ENCODE results near the gene RAET1G. TPM values are rescaled to one million over a fixed set of nuclear protein-coding genes. Genes with fewer than 3 reads are reported as not detected.

RAET1G gene
- total and polyA plus RNA-seq, 9 of the 15 experiments (the other 6 are each of a cell fraction or from before 2014, with no cell fraction given): 0.11 TPM; not detected in 8

GRCh38 chr6:149925974-149926777, 3.3 kb upstream of the RAET1G start (continued):
- TF ChIP-seq TEAD4 (IDR thresholded peaks at IDR 0.05; ENCODE audit: low read length): peak; percentile 51
- no peak for TF ChIP-seq TEAD4 (CRISPR knock-in tag; IDR thresholded peaks at IDR 0.05; ENCODE audit: borderline replicate concordance)
- TF ChIP-seq GTF2F1 (IDR thresholded peaks at IDR 0.05; ENCODE audit: low read depth, low read length): no peak
- no peak for TF ChIP-seq ZBTB43 (CRISPR knock-in tag; IDR thresholded peaks at IDR 0.05)
- TF ChIP-seq, protein P1, sequence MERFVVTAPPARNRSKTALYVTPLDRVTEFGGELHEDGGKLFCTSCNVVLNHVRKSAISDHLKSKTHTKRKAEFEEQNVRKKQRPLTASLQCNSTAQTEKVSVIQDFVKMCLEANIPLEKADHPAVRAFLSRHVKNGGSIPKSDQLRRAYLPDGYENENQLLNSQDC (CRISPR knock-in tag; IDR thresholded peaks at IDR 0.05): no peak
- TF ChIP-seq RNF2 (IDR thresholded peaks at IDR 0.05): no peak
- TF ChIP-seq GATA2 (CRISPR knock-in tag; IDR thresholded peaks at IDR 0.05): no peak
- TF ChIP-seq TRIM28 (IDR thresholded peaks at IDR 0.05): no peak
- TF ChIP-seq GTF2E2 (tag; IDR thresholded peaks at IDR 0.05): no peak
- no peak for TF ChIP-seq ZKSCAN8 (CRISPR knock-in tag; IDR thresholded peaks at IDR 0.05)
- TF ChIP-seq RUNX1 (IDR thresholded peaks at IDR 0.05; ENCODE audit: low read depth): no peak
- TF ChIP-seq HOXB6 (CRISPR knock-in tag; IDR thresholded peaks at IDR 0.05; ENCODE audit: borderline replicate concordance): no peak
- TF ChIP-seq ATF7 (IDR thresholded peaks at IDR 0.05): peak; percentile 54
- TF ChIP-seq ZNF354B (CRISPR knock-in tag; IDR thresholded peaks at IDR 0.05): no peak
- no peak for TF ChIP-seq IRF1 (CRISPR knock-in tag; IDR thresholded peaks at IDR 0.05; ENCODE audit: borderline replicate concordance)
- TF ChIP-seq FOXJ2 (tag; IDR thresholded peaks at IDR 0.05): no peak
- TF ChIP-seq, protein P2, sequence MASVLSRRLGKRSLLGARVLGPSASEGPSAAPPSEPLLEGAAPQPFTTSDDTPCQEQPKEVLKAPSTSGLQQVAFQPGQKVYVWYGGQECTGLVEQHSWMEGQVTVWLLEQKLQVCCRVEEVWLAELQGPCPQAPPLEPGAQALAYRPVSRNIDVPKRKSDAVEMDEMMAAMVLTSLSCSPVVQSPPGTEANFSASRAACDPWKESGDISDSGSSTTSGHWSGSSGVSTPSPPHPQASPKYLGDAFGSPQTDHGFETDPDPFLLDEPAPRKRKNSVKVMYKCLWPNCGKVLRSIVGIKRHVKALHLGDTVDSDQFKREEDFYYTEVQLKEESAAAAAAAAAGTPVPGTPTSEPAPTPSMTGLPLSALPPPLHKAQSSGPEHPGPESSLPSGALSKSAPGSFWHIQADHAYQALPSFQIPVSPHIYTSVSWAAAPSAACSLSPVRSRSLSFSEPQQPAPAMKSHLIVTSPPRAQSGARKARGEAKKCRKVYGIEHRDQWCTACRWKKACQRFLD (CRISPR knock-in tag; IDR thresholded peaks at IDR 0.05): no peak
- no peak for TF ChIP-seq WHSC1 (IDR thresholded peaks at IDR 0.05; ENCODE audit: low read length)
- TF ChIP-seq CREB3 (tag; conservative IDR thresholded peaks at IDR 0.05; ENCODE audit: low read depth): no peak
- no peak for TF ChIP-seq HEY1 (CRISPR knock-in tag; IDR thresholded peaks at IDR 0.05; ENCODE audit: borderline replicate concordance)
- no peak for TF ChIP-seq IFI16 (CRISPR knock-in tag; IDR thresholded peaks at IDR 0.05)
- TF ChIP-seq POLR2A (conservative IDR thresholded peaks at IDR 0.05): no peak
- no peak for TF ChIP-seq SRSF3 (IDR thresholded peaks at IDR 0.05; ENCODE audit: insufficient read depth, low read length)
- TF ChIP-seq, protein P3, sequence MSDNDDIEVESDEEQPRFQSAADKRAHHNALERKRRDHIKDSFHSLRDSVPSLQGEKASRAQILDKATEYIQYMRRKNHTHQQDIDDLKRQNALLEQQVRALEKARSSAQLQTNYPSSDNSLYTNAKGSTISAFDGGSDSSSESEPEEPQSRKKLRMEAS (CRISPR knock-in tag; IDR thresholded peaks at IDR 0.05): no peak
- no peak for TF ChIP-seq MEF2A (IDR thresholded peaks at IDR 0.05; ENCODE audit: control insufficient read depth, low read depth, low read length)
- TF ChIP-seq BCL6 (CRISPR knock-in tag; IDR thresholded peaks at IDR 0.05): no peak
- peak; percentile 33 for TF ChIP-seq ZNF146 (CRISPR knock-in tag; IDR thresholded peaks at IDR 0.05; ENCODE audit: unreplicated experiment)
